Stimulated activated CD4-positive, alpha-beta T cell treated with anti-CD3 and anti-CD28 coated beads, Interleukin-12 subunit alpha, Interleukin-12 subunit beta, amount 100 ng/mL, for 24 hours (primary cell): ENCODE results near the gene PRKG1.
"Not testable (repeated sequence)": the region's sequence is repeated elsewhere in the genome, so short reads cannot be mapped to it uniquely, and the experiment has no call there.

Experiments
- DNase-seq, 2 experiments: peaks; one replicate each; pipeline ENCODE4 v3.0.0-alpha.2; 2020; ENCODE audit warnings: low read depth in 2 of 2

The PRKG1 gene

GRCh38 chr10:51699475-51700227 lies 625.4 kb downstream of the PRKG1 start, which contains the start of gene CSTF2T:
CSTF2T (minus strand) TSS chr10:51699595; CDS start chr10:51699549, 46 bp downstream.
- peak; percentile 77 to 79 for DNase-seq

GRCh38 chr10:51700228-51700817 lies 626.0 kb downstream of the PRKG1 start:
- no peak for DNase-seq

GRCh38 chr10:51705774-51706173 lies 631.5 kb downstream of the PRKG1 start:
- DNase-seq = no peak

GRCh38 chr10:51706225-51706624 lies 631.9 kb downstream of the PRKG1 start:
- no peak for DNase-seq

- DNase-seq = no peak
Measured at GRCh38 chr10:51707392-51707791, 633.1 kb downstream of the PRKG1 start.

GRCh38 chr10:51707821-51708424 lies 633.6 kb downstream of the PRKG1 start:
- no peak for DNase-seq

- no peak for DNase-seq
Measured at GRCh38 chr10:51708609-51709008, 634.3 kb downstream of the PRKG1 start.

GRCh38 chr10:51709324-51709972 lies 635.2 kb downstream of the PRKG1 start:
- DNase-seq = no peak

- no peak for DNase-seq
Measured at GRCh38 chr10:51711519-51711891, 637.2 kb downstream of the PRKG1 start.

GRCh38 chr10:51716981-51717380 lies 642.7 kb downstream of the PRKG1 start:
- no peak for DNase-seq

- no peak for DNase-seq
Measured at GRCh38 chr10:51718804-51719291, 644.6 kb downstream of the PRKG1 start.

- no peak for DNase-seq
Measured at GRCh38 chr10:51724038-51724437, 649.8 kb downstream of the PRKG1 start.

- DNase-seq = no peak
Measured at GRCh38 chr10:51729822-51730555, 655.7 kb downstream of the PRKG1 start.

GRCh38 chr10:51733057-51733456 lies 658.8 kb downstream of the PRKG1 start:
- no peak for DNase-seq

- no peak for DNase-seq
Measured at GRCh38 chr10:51743146-51743545, 668.9 kb downstream of the PRKG1 start.

GRCh38 chr10:51744235-51745000 lies 670.1 kb downstream of the PRKG1 start:
- no peak for DNase-seq

- no peak for DNase-seq
Measured at GRCh38 chr10:51745397-51745796, 671.1 kb downstream of the PRKG1 start.

GRCh38 chr10:51747216-51747615 lies 672.9 kb downstream of the PRKG1 start:
- no peak for DNase-seq

GRCh38 chr10:51748959-51749358 lies 674.7 kb downstream of the PRKG1 start:
- no peak for DNase-seq

- no peak for DNase-seq
Measured at GRCh38 chr10:51758366-51758765, 684.1 kb downstream of the PRKG1 start.

GRCh38 chr10:51758838-51759237 lies 684.6 kb downstream of the PRKG1 start:
- DNase-seq = not testable (repeated sequence)
